AG09309 (cell line): ENCODE measurements around the gene CBLB.

ENCODE experiments used
- DNase-seq: peaks from one replicate; pipeline ENCODE4 v3.0.0-alpha.2; 2010; ENCODE audit warnings: low read depth
- H3K4me3 ChIP-seq: 2 replicates; pipeline ENCODE4 v1.5.1; 2011; ENCODE audit warnings: mild to moderate bottlenecking, low read depth, low read length, moderate library complexity; ENCODE audit not compliant: control insufficient read depth
- TF ChIP-seq, protein P1 (sequence below): IDR thresholded peaks from 2 replicates; pipeline ENCODE4 v1.5.1; 2011; ENCODE audit warnings: mild to moderate bottlenecking, low read depth, low read length, inconsistent platforms; ENCODE audit not compliant: insufficient read depth, control insufficient read depth; ENCODE audit errors: missing control alignments

Gene CBLB

DNA sequence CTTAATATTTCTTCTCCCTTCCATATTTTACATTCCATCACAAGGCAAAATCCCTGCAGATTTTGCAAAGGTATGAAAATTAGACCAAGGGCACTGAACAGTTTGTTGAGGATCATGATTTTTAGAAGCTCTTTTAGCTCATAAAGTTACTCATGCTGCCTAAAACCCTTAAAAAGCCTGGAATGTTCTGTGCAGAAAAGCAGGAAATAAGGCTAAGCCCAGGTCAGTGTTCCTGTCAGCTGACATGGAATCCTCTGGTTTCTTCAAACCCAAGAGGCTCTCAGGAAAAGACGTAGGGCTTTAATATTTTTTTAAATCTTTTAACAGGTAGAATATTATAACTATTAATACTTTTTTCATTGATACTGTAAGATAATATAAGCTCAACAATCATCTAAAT is 8.2 kb downstream of the CBLB start:
- DNase-seq, result no peak
- TF ChIP-seq, protein P1, sequence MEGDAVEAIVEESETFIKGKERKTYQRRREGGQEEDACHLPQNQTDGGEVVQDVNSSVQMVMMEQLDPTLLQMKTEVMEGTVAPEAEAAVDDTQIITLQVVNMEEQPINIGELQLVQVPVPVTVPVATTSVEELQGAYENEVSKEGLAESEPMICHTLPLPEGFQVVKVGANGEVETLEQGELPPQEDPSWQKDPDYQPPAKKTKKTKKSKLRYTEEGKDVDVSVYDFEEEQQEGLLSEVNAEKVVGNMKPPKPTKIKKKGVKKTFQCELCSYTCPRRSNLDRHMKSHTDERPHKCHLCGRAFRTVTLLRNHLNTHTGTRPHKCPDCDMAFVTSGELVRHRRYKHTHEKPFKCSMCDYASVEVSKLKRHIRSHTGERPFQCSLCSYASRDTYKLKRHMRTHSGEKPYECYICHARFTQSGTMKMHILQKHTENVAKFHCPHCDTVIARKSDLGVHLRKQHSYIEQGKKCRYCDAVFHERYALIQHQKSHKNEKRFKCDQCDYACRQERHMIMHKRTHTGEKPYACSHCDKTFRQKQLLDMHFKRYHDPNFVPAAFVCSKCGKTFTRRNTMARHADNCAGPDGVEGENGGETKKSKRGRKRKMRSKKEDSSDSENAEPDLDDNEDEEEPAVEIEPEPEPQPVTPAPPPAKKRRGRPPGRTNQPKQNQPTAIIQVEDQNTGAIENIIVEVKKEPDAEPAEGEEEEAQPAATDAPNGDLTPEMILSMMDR, result no peak
- H3K4me3 ChIP-seq, result no peak overlapping the region

DNA sequence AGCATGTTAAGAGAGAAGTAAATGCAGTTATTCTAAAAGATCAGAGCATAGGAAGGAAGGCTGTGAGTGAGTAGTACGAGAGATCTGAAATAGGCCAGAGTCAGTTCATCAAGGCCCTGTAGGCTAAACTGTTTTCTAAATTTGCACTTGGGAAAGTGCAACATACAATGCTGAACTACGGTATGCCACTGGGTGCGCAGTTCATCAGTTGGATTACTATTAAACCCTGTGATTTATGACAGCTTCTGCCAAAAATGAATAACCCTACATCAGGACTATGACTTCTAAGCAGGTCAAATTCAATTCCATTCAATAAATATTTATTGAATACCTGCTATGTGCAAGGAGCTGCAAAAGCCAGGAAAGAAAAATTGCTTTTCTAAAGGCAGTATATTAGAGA is 10.8 kb downstream of the CBLB start:
- no peak for DNase-seq
- TF ChIP-seq, protein P1, result no peak
- H3K4me3 ChIP-seq, result no peak overlapping the region

DNA sequence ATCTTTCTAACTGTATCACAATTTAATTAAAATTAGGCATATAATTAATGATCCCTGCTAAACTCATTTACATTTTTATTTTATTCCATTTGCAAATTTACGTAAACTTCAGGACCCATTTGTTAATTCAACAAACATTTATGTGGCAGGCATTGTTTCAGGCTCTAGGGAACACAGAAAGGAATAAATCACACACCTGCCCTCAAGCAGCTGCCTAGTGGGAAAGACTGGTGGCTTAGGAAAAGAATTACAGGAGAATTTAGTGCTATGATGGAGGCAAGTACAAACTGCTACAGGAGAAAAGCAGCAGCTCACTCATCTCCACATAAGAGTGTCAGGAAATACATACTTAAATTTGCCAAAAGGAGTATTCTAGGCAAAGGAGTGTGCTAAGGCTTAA is 11.2 kb downstream of the CBLB start:
- no peak for DNase-seq
- TF ChIP-seq, protein P1, result no peak
- no peak overlapping the region for H3K4me3 ChIP-seq

DNA sequence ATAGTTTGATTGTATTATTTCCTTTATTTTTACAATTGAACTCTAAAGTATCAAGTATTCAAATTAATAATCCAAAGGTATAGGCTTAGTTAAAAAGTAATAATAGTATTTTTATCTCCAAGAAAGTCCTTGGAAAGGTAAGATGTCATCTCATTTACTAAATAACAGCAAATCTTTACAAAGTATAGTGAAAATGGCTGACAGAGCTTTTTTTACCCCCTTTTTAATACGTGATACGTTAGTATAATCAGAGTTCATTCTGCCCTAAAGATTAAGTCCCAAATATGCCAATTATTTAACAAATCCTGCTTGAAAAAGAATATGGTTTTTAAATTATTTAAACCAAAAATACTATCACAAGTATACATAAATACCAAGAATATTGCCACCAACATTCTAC is 12.2 kb downstream of the CBLB start:
- no peak overlapping the region for H3K4me3 ChIP-seq
- TF ChIP-seq, protein P1, result no peak
- DNase-seq, result no peak

DNA sequence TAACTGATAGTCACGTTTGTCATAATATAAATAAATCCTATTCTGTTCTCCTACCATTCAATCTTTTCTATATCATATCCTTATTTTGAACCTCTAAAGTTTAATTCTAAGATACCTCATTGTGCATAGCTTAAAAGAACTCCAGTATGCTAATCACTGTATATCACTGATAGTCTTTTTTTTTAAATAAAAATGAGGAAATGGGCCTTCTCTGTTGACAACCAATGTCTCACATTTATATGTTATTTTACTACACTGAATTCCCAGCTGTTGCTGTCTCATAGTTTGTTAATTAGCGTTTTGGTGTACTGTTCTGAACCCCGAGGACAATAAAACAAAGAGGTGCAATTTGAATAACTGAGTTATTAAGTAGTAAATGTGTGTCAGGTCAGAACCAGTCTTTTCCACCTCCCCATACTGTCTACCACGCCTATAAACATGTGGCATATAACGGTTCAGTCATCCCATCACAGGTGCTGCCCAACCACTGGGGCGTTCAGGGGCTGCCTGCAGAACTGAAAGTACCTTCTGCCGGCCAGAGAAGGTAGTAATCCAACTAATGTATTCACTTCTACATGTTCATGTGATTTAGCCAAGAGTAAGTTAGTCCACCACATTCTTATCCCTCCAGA is 14.9 kb downstream of the CBLB start:
- TF ChIP-seq, protein P1, result no peak
- no peak overlapping the region for H3K4me3 ChIP-seq
- DNase-seq, result no peak

DNA sequence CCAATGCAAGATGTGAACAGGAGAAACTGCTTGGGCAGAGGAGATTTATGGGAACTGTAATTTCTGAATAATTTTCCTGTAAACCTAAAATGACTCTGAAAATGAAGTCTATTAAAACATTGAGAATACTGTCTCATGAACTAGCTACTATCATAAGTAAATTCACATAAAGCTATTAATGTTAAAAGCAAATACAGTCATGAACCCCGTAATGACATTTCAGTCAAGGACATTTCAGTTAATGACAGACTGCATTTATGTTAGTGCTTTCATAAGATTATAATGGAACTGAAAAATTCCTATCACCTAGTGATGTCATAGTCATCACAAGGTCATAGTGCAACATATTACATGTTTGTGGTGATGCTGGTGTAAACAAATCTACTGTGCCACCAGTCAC is 17.2 kb downstream of the CBLB start:
- no peak for DNase-seq
- TF ChIP-seq, protein P1, result no peak
- H3K4me3 ChIP-seq, result no peak overlapping the region

DNA sequence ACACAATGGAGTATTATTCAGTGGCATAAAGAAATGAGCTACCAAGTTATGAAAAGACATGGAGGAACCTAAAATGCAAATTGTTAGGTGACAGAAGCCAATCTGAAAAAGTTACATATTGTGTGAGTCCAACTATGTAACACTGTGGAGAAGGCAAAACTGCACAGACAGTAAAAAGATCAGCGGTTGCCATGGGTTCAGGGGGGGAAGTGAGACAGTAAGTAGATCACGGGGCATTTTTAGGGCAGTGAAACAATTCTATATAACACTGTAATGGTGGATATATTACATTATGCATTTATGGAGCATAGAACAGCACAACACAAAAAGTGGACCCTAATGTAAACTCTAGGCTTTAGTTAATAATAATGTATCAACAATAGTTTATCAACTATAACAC is 17.6 kb downstream of the CBLB start:
- DNase-seq, result no peak
- TF ChIP-seq, protein P1, result no peak
- H3K4me3 ChIP-seq, result no peak overlapping the region
